Ureter (tissue), 1 donor: ENCODE results near the gene PRUNE2. TPM values are rescaled to one million over a fixed set of nuclear protein-coding genes. Genes with fewer than 3 reads are reported as not detected.

Experiments
- DNase-seq: peaks from one replicate; pipeline ENCODE4 v3.0.0-alpha.2; 2020; ENCODE audit warnings: low spot score
- total RNA-seq: library from RNA; stranded (reverse); gene quantifications from one replicate; pipeline ENCODE4 v1.2.4, GENCODE V29; 2023
- donor health status: DM: yes; HTN: yes; CAD: no.

PRUNE2 gene
- total RNA-seq, 1 donor from 2014 or later: 93.1 TPM

GRCh38 chr9:76898786-76899185, 7.1 kb downstream of the PRUNE2 start:
- no peak for DNase-seq

DNA sequence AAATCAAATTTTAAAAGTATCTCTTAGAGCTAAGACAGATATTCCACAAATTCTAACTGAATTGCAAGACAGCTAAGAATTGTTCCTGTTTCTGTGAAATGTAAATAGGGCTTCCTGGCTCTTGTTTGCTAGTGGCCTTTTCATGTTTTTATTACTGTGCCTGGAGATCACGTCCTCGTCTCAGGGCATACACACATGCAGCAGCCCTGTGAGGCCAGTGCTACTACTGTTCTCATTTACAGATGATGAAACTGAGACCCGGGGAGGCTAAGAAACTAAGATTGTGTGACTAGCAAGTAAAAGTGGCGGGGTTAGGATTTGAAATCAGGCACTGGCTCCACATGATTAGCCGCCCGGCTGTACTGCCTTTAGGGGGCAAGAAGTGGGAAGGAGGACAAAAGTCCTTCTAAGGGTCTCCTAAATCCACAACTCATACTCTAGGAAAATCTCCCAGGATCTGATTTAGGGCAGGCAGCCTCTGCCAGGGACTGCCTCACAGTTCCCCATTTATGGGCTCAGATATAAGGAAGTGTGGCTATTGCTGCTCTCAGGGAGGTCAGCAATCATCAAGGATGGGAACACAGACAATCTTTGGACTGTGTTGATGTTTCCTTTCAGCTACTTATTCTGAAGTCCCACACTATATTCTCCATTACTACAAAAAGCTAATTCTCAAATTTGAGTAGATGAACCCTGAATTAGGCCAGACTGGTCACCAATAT, 7.9 kb downstream of the PRUNE2 start:
- no peak for DNase-seq

- no peak for DNase-seq
Observed at GRCh38 chr9:76896035-76896434, 9.9 kb downstream of the PRUNE2 start.

GRCh38 chr9:76895186-76895585, 10.7 kb downstream of the PRUNE2 start:
- no peak for DNase-seq

DNA sequence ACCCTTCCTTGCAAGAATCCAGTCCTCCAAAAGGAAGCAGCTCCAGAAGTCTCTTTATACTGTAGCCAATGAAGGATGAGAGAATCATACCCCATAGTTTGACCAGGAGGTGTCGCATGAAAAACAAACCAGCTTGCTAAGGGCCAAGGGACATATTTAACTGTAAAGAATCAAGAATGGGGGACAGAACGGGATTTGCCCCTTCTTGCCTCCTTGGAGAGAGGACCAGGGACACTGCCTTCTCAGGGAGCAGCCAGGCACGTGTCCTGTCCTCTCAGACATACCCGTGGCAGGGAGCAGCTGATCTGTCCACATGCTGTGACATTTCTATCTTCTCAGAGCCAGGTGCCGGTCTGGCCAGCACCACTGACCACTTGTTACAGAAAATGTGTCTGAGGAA, 11.7 kb downstream of the PRUNE2 start:
- DNase-seq: no peak

GRCh38 chr9:76893395-76893932, 12.4 kb downstream of the PRUNE2 start:
- DNase-seq: peak; percentile 52

DNA sequence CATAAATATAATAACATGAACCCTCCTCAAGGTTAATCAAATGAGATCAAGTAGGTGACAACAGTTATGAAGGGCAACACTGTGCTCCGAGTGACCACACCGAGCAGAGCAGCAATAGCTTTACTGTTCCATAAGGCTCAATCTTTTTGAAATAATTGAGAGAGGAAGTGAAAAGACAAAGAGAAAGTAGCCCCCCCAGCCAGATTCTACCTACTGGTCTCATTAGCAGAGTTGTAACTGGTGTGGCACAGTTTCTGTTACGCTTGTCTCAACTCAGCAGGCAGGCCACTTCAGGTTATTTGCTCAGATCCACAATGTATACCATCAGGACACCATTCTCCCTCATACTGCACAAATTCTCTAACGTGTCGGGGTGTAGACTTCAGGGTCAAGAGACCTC, 14.0 kb downstream of the PRUNE2 start:
- no peak for DNase-seq

- no peak for DNase-seq
Observed at GRCh38 chr9:76891279-76891678, 14.6 kb downstream of the PRUNE2 start.

GRCh38 chr9:76887951-76888350, 18.0 kb downstream of the PRUNE2 start:
- no peak for DNase-seq

- DNase-seq: no peak
Observed at GRCh38 chr9:76887003-76887821, 18.7 kb downstream of the PRUNE2 start.

DNA sequence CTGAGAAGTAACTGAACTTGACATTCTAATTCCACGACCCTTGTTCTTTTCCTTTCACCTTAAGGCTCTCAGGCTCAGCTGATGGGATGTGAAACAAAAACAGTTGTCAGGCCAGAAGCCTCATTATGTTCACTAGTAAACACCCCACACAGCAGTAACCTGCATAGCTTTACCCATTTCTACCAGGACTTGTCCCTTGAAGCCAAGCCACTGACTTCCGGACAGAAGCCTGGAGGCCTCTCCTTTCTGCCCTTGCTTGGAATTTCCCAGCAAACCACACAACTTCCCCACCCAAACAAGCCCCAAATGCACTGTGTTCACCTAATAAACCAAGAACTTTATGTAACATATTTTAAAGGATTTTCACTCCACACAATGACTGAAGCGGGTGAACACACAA, 19.6 kb downstream of the PRUNE2 start:
- no peak for DNase-seq

- DNase-seq: no peak
Observed at GRCh38 chr9:76884823-76885222, 21.1 kb downstream of the PRUNE2 start.

DNA sequence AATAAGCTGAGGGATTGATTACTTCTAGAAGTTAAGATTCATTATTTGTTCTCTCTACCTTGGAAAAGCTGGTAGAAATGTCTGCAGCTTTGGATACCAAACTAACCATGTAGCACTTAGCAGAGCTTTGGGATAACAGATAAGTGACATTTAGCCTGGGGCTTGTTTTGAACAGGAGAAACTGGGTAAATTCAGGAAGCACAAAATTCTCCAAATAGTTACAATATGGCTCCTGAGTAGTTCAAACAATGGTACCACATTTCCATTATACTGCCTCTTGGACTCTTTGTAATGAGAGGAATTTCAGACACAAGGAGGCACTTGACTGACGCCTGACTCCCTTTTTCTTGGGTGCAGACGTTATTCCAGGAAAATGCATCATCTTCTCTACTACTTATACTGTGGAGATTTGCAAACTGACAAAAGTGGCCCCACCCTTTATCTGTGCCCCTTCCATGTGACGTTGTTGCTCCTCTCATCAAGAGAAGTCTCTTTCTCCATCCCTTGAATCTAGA, 22.5 kb downstream of the PRUNE2 start:
- no peak for DNase-seq

GRCh38 chr9:76882686-76883085, 23.2 kb downstream of the PRUNE2 start:
- DNase-seq: no peak

- DNase-seq: no peak
Observed at GRCh38 chr9:76880210-76880609, 25.7 kb downstream of the PRUNE2 start.

- DNase-seq: no peak
Observed at GRCh38 chr9:76878933-76879332, 27.0 kb downstream of the PRUNE2 start.

DNA sequence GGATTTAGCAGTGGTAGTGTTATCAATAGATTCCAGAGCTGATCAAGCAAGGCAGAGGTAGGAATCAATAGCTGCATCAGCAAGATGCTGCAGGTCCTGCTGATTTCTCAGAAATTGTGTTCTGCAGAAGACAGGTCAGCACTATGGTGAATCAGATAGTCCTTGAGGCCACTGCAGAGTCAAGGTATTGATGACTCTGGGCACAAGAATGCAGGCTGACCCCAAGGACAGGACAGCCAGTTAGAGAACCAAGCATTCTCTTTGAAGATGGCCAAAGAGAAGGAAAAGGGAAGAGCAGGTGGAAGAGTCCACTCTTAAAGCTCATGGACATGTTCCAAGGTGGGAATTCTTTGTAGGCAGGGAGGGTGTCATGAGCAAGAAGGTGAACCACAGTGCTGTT, 28.0 kb downstream of the PRUNE2 start:
- no peak for DNase-seq

DNA sequence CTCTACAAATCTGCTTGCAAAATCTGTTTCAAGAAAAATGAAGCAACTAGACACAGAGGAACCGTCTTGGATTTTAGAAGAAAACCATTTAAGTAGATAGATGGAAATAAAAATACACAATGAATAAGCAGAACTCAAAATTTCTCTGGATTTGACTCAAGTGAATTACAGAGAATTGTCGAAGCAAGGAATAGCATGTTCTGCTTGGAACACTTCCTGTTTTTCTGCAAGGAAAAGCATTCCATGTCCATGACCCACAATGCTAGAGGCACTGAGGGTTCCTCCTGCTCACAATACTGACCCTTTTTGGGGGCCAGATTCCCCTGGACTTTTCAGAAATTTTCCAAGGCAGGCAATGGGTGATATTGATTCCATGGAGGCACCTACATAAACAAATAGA, 29.8 kb downstream of the PRUNE2 start:
- no peak for DNase-seq

GRCh38 chr9:76873821-76874220, 32.1 kb downstream of the PRUNE2 start:
- DNase-seq: no peak

GRCh38 chr9:76873056-76873792, 32.7 kb downstream of the PRUNE2 start:
- no peak for DNase-seq

DNA sequence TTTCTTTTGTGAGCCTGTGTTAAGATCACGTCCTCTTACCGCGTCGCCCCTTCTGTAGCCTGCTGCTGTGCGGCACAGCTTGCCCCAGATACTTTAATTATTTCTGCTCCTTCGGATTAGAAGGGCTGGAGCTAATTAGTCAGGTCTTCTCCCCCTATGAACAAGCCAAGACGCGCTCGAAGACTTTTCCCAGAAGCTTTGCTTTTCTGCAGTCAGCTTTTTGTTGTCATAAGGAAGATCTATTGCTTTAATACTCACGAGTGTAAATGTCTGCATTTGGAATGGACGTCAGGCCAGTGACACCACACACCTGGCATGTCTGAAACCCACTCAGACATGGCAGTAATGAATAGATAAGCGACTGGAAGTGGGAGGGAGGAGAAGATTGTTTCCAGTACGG, 37.0 kb downstream of the PRUNE2 start:
- DNase-seq: no peak

GRCh38 chr9:76866689-76867088, 39.2 kb downstream of the PRUNE2 start:
- DNase-seq: no peak
